HepG2 (cell line): ENCODE measurements around the gene CTDNEP1. TPM values are rescaled to one million over a fixed set of nuclear protein-coding genes. Genes with fewer than 3 reads are reported as not detected.

Experiments
- CEBPB ChIP-seq: IDR thresholded peaks from 2 replicates; pipeline ENCODE4 v1.6.1; 2011; ENCODE audit warnings: low read depth, low read length, improper control_type of control experiment, borderline replicate concordance
- EHMT2 ChIP-seq: fragments of 200-600 bp; sonication (generic); IDR thresholded peaks from 2 replicates; pipeline ENCODE4 v1.7.0; 2017; ENCODE audit warnings: antibody characterized with exemption, low read depth, low read length, borderline replicate concordance
- IKZF1 ChIP-seq: fragments of 450-650 bp; IDR thresholded peaks from 2 replicates; pipeline ENCODE4 v1.7.1; 2016
- ISX ChIP-seq: sonication (generic); formaldehyde crosslinking; conservative IDR thresholded peaks from 2 replicates; pipeline ENCODE4 v1.5.0; 2020; ENCODE audit warnings: missing genetic modification reagents
- KIAA2018 ChIP-seq: sonication (generic); formaldehyde crosslinking; IDR thresholded peaks from 2 replicates; pipeline ENCODE4 v1.5.0; 2020; ENCODE audit warnings: mild to moderate bottlenecking, missing genetic modification reagents, borderline replicate concordance
- KLF13 ChIP-seq: sonication (generic); formaldehyde crosslinking; IDR thresholded peaks from 2 replicates; pipeline ENCODE4 v1.4.0; 2020; ENCODE audit warnings: mild to moderate bottlenecking, missing genetic modification reagents
- MEIS2 ChIP-seq: sonication (generic); formaldehyde crosslinking; IDR thresholded peaks from 2 replicates; pipeline ENCODE4 v1.9.0; 2021; ENCODE audit warnings: mild to moderate bottlenecking, missing genetic modification reagents
- MIER3 ChIP-seq: IDR thresholded peaks from 2 replicates; pipeline ENCODE4 v1.6.1; 2016; ENCODE audit warnings: missing compliant biosample characterization, borderline replicate concordance
- POLR2AphosphoS2 ChIP-seq: IDR thresholded peaks from 2 replicates; pipeline ENCODE4 v1.6.1; 2011; ENCODE audit warnings: low read depth, low read length, improper control_type of control experiment
- STAT6 ChIP-seq: sonication (generic); formaldehyde crosslinking; IDR thresholded peaks from 2 replicates; pipeline ENCODE4 v1.4.0; 2020; ENCODE audit warnings: missing genetic modification reagents, mild to moderate bottlenecking, borderline replicate concordance
- TBL1XR1 ChIP-seq: fragments of 150-350 bp; IDR thresholded peaks from 2 replicates; pipeline ENCODE4 v1.6.1; 2014; ENCODE audit warnings: borderline replicate concordance, low read length; ENCODE audit not compliant: partially characterized antibody
- ZBTB21 ChIP-seq: sonication (generic); formaldehyde crosslinking; IDR thresholded peaks from 2 replicates; pipeline ENCODE4 v1.4.0; 2020; ENCODE audit warnings: missing genetic modification reagents
- ZNF264 ChIP-seq: sonication (generic); formaldehyde crosslinking; IDR thresholded peaks from 2 replicates; pipeline ENCODE4 v1.4.0; 2020; ENCODE audit warnings: missing genetic modification reagents
- ZNF276 ChIP-seq: sonication (generic); formaldehyde crosslinking; IDR thresholded peaks from 2 replicates; pipeline ENCODE4 v1.4.0; 2020; ENCODE audit warnings: mild to moderate bottlenecking, low read depth, missing genetic modification reagents
- ZNF292 ChIP-seq: sonication (generic); formaldehyde crosslinking; IDR thresholded peaks from 2 replicates; pipeline ENCODE4 v1.8.1; 2022; ENCODE audit warnings: mild to moderate bottlenecking, low read depth, missing genetic modification reagents, borderline replicate concordance
- ZNF460 ChIP-seq: sonication (generic); formaldehyde crosslinking; IDR thresholded peaks from 2 replicates; pipeline ENCODE4 v1.5.1; 2020; ENCODE audit warnings: missing genetic modification reagents, mild to moderate bottlenecking, borderline replicate concordance
- ZNF547 ChIP-seq: sonication (generic); formaldehyde crosslinking; IDR thresholded peaks from 2 replicates; pipeline ENCODE4 v1.5.1; 2020; ENCODE audit warnings: mild to moderate bottlenecking, missing genetic modification reagents
- ZNF703 ChIP-seq: sonication (generic); formaldehyde crosslinking; IDR thresholded peaks from 2 replicates; pipeline ENCODE4 v1.5.1; 2020; ENCODE audit warnings: missing genetic modification reagents, mild to moderate bottlenecking, moderate library complexity, borderline replicate concordance
- polyA plus RNA-seq, 8 experiments: library from polyadenylated mRNA; depleted of rRNA in 3 of 8; stranded (reverse) in 7 of 8; unstranded in 1 of 8; fragments of >200 nt; fragmentation: Illumina TruSeq in 4 of 8; extraction: Trizol in 4 of 8; gene quantifications; 2 replicates each; pipeline versions ENCODE4 v1.2.1 to v1.2.3, GENCODE V29; 2011 to 2016; ENCODE audit warnings: low read depth in 4 of 8, missing spikeins in 1 of 8, mixed read lengths in 1 of 8; ENCODE audit not compliant: insufficient read depth in 1 of 8
- total RNA-seq, 5 experiments: library from RNA; depleted of rRNA; stranded (reverse); fragments of >200 nt; fragmentation: Illumina TruSeq; extraction: Trizol; gene quantifications; 2 replicates each; pipeline ENCODE4 v1.2.3, GENCODE V29; 2016; ENCODE audit warnings: low read depth in 1 of 5

Gene CTDNEP1
- total and polyA plus RNA-seq, 2 of the 13 experiments (the other 11 are each of a cell fraction or from before 2014, with no cell fraction given), result 19.8 to 118 TPM

GRCh38 chr17:7296189-7296861, 44.8 kb upstream of the CTDNEP1 start (continued):
- no peak for TF ChIP-seq ISX
- no peak for TF ChIP-seq MIER3 (CRISPR knock-in tag)
- no peak for TF ChIP-seq KIAA2018 (CRISPR knock-in tag)
- TF ChIP-seq POLR2AphosphoS2, result no peak
- TF ChIP-seq ZNF703 (CRISPR knock-in tag), result no peak
- no peak for TF ChIP-seq ZNF292 (CRISPR knock-in tag)
- no peak for TF ChIP-seq KLF13
- TF ChIP-seq EHMT2, result no peak
- TF ChIP-seq ZNF264 (CRISPR knock-in tag), result 0 out of 2 replicates have a peak, but pooled peaks have one; percentile 32
- TF ChIP-seq STAT6, result no peak
- TF ChIP-seq ZNF547, result no peak
- no peak for TF ChIP-seq CEBPB
- no peak; the same call in 1 of the 2 replicates for TF ChIP-seq ZNF276 (CRISPR knock-in tag)
- no peak for TF ChIP-seq ZBTB21 (CRISPR knock-in tag)
- no peak for TF ChIP-seq ZNF460 (CRISPR knock-in tag)
- TF ChIP-seq IKZF1, result no peak
- no peak for TF ChIP-seq TBL1XR1
- no peak for TF ChIP-seq MEIS2 (CRISPR knock-in tag)
